HPDE6-E6E7 (cell line): ENCODE data around the gene GNB1L.

Experiments used
- DNase-seq: peaks from one replicate; pipeline ENCODE4 v3.0.0; 2011; ENCODE audit warnings: missing footprints; ENCODE audit errors: extremely low spot score

The GNB1L gene

GRCh38 chr22:19776433-19777031, 78.1 kb downstream of the GNB1L start:
- DNase-seq, result no peak

DNA sequence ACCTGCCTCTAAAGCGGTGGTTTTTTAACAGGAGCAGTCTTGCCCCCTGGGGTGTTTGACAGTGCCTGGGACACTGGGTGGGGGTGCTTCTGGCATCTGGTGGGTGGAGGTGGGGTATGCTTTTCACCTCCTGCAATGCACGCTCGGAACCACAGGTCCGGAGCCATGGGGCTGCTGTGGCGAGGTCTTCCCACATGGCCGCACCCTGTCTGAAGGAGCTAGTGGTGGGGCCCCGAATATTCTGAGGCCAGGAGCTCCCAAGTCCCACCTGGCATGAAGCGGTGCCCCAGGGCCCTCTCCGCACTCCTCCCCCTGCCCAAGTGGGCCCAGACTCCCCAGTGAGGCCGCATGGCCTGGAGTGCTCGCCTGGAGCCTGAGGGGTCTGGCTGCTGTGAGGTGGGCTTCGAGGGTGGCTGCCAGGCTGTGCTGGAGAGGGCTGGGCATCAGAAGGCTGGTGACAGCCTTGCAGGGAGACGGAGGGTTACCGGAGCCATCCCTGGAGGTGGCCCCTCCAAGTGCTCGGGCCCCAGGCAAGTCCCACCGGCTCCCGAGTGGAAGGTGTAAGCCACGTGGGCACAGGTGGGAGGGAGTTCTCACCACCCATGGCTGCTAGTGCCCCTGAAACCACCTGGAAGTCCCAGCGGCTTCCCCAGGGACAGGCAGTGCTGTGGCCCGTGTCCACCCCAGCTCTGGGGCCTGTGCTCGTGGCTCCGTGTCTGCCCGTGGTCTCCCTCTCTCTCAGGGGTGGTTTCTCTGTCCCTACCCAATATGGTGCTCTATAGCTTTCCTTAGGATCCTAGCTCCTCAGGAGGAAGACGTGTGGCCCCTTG, 79.0 kb downstream of the GNB1L start:
- no peak for DNase-seq

DNA sequence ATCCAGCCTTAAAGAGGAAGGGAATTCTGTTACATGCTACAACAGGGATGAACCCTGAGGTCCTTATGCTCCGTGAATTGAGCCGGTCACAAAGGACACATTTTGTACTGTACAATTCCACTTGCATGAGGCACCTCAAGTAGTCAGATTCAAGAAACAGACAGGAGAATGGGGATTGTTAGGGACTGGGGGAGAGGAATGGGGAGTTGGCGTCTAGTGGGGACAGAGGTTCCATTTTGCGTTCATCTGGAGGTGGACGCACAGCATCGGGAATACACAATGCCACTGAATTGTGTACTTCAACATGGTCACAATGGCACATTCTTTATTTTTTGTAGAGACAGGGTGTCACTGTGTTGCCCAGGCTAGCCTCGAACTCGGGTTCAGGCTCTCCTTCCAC, 80.0 kb downstream of the GNB1L start:
- DNase-seq, result no peak

DNA sequence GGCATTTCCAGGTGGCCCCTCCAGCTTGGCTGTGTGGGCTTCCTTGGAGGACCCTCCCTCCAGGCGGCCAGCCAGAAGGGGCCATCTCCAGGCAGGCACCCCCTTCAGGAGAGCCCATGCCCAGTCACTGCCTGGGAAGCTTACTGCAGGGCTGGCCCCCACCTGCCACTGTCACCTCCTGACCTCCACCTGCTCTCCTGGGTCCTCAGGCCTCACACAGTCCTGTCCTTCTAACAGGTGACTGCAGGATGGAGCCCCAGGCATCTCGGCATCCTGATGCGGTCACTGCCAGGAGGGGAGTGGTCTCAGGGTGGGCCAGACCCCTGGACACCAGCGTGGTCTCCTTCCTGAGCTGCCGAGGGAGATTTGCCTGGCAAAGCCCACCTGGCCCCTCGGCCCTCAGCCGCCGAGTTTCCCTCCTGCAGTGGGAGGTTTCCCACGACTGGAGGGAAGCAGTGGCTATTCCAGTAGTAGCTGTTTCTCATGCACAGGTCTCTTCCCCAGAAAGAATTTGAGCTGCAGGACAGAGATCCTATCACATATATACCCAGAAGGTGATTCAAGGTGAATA, 81.1 kb downstream of the GNB1L start:
- DNase-seq, result no peak

- no peak for DNase-seq
Measured at GRCh38 chr22:19772673-19773469, 81.8 kb downstream of the GNB1L start.

DNA sequence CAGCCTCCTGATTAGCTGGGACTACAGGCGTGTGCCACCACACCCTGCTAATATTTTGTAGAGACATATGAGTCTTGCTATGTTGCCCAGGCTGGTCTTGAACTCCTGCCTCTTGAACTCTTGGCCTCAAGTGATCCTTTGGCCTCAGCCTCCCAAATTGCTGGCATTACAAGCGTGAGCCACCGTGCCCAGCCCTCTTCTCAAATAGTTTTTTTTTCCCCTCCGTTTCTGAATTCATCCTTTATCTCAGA, 82.3 kb downstream of the GNB1L start:
- DNase-seq, result no peak

DNA sequence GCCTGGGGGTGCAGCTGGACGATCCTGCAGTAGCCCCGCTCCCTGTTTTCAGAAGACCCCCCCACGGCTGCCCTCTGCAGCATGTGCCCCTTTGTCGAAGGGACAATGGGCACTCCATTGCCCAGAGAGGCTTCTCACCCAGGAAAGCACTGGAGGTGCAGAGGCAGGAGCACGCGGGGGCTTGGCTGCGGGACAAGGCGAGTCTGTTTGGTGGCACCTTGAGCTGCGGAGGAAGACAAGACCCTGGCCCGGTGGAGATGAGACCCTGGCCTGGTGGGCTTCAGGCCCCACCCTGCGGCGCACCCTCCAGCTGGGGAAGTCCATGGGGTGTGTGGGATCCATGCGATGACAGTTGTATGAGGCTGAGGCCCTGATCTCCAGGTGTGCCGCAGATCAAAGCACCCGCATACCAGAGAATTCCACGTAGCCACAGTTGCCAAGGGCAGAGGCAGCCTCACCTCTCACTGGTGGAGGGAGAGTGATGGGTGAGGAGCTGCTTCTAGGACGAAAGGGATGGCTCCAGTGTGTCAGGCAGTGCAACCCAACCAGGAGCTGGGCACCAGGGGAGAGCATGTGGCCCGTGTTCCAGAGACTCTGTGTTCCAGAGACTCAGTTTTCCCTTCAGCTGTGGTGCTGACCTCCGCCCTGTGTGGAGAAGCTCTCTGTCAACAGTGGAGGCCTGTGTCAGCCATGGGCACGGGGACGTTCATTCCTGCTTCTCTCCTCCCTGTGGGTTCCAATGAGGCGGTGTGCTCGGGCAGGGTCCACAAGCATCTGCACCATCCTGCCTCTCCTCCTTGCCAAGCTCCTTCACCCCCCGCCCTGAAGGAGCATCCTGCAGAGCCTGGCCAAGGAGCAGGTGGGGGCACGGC, 84.1 kb downstream of the GNB1L start:
- no peak for DNase-seq

- DNase-seq, result no peak
Measured at GRCh38 chr22:19769393-19769715, 85.3 kb downstream of the GNB1L start.

DNA sequence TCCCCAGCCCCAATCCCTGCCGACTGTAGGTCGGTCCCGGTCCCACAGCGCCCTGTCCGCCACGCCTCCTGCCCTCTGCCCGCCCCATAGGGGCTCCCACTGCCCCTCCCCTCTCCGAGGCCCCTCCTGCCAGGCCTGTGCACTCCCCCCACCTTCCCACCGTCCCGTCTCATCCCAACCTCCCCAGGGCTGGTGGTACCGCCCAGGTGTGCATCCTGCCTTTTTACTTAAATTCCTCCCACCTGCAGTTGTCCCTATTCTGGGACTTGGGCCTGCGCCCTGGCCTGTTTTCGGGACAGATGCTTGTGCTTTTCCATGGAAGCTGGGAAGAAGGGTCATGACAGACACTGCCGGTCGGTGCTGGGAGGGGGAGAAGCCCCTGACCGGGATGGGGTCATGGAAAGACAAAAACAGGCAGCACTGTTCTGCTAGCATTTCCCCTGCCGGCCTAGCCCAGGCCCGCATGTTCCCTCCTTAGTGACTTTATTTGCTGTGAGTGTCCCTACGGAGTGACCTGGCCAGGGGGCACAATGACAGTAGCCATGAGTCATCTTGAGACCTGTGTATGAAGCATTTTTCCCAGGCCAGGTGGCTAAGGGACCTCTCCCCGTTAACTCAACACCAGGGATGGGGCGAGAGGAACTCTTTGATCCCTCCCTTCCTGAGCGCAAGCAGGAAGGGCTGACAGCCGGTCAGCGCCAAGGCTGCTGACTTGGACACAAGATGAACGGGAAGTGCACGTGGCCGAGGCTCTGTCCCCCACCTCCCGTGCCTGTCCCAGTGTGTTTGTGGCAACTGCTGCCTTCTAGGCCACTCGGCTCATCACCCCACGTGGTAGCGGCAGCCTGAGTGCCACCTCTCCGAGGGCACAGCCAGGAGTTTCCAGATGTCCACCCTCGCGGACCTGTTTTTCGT, 87.0 kb downstream of the GNB1L start:
- DNase-seq, result no peak

DNA sequence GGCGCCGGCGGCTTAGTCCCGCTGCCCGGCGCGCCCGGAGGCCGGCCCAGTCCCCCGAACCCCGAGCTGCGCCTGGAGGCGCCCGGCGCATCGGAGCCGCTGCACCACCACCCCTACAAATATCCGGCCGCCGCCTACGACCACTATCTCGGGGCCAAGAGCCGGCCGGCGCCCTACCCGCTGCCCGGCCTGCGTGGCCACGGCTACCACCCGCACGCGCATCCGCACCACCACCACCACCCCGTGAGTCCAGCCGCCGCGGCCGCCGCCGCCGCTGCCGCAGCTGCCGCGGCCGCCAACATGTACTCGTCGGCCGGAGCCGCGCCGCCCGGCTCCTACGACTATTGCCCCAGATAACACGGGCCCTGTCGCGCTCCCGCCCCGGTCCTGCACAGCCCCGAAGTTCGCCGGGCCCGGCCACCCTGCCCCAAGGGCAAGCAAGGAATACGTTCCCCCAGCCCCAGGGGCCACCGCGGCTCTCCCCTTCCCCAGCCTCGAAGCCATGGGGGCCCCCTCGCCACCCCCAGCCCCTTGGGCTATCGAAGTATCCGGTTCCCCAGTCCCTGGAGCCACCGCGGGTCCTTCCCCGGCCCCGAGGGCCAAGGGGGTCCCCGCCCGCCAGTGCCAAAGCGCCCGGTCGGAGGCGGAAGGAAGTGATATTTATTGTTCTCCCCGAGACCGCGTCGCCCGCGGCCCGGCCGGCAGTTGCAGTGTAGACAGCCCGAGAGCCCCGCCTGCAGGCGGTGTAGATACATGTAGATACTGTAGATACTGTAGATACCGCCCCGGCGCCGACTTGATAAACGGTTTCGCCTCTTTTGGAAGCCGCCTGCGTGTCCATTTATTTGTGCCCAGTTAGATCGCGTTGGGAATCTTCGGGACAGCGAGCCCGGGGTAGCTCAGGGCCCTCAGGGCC, 87.9 kb downstream of the GNB1L start:
- no peak for DNase-seq

DNA sequence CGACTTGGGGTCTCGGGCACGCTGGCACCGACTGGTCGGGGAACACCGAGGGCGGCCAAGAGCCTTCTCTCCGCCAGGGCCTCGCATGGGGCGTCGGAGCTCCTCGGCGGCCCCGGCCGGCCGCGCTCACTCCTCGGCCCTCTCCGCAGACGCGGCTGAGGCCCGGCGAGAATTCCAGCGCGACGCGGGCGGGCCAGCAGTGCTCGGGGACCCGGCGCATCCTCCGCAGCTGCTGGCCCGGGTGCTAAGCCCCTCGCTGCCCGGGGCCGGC, 88.5 kb downstream of the GNB1L start:
- no peak for DNase-seq

GRCh38 chr22:19765477-19766239, 89.0 kb downstream of the GNB1L start:
- DNase-seq, result no peak

DNA sequence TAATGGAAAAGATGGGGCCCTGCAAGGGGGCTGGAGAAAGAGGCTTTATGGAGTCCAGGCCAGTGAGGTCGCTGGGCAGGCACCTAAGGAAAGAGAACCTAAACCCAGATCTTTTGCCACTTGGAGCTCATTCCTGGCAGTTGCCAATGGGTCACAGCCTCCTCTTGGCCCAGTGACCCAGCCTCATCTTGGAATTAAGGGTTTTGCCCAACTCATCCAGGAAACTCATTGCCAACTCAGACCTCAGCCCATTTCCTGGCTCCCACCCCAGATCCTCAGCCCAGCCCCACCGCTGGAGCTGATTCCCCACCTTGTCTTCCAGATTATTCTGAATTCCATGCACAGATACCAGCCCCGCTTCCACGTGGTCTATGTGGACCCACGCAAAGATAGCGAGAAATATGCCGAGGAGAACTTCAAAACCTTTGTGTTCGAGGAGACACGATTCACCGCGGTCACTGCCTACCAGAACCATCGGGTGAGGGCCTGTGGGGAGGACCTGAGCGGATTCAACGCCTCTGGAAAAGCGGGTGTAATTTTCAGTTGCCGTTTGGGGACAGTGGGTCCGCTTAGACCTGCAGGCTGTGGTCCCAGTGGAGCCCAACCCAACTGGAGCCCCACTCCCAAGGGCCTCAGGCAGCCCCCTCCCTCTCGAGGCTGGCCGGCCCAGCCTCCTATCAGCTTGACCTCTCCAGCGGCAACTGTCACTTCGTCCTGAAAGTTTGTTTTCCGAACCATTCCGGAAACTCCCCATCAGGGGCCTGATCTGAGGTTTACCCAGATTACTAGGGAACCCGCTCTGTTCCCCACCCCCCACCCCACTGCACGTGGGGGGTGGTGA, 89.8 kb downstream of the GNB1L start:
- no peak for DNase-seq

DNA sequence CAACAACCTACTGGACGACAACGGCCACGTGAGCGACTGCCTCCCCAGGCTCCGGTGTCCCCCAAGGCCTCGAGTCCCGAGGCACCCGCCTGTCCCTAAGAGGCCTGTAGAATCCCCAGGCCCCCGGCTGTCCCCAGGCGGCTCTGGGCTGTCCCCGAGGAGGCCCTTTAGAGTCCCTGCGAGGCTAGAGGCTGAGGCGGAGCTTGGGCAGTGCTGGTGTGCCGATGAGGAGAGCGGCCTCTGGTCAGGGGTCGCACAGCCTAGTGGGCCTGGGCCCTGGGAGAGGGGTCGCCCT, 90.4 kb downstream of the GNB1L start:
- DNase-seq, result no peak

- no peak for DNase-seq
Measured at GRCh38 chr22:19763458-19764298, 91.0 kb downstream of the GNB1L start.

DNA sequence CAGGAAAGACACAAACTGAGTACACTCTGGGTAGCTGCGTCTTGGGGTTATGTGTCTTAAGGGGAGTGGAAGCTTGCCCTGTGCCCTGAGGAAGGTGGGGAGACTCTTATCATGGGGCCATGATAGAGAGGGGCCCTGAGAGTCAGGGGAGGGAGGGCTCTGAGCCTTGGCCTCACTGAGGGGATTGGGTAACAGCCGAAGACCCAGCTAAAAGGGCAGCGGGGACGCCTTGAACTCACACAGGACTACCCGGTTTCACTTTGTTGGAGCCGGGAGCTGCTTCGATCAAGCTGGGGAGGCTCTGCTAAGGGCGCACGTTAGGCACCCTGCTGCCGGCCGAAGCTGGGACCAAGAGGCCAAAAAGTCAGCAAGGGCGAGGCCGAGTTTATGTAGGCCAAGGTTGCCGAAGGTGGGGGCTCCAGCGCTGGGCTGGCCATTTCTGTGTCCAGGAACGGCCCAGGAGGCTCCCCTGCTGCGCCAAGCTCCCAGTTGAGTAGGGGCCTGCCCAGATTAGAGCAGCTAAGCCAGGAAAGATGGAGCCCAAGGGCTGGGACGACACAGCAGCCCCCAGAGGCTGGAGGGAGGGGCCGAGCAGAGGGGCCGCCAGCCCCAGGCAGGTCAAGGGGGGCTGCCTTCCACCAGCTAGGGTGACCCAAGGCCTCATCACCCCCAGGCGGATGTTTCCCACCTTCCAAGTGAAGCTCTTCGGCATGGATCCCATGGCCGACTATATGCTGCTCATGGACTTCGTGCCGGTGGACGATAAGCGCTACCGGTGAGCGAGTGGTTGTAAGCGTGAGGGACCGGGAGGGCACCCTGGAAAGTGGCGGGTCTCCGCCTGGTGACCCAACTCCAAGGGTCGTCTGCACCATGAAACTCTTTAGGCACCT, 91.9 kb downstream of the GNB1L start:
- DNase-seq, result no peak
